GM18517 (cell line): ENCODE results near the gene VSIG10.
A peak's percentile ranks its signal among the peaks of the same experiment; 100 is the strongest.
"Not testable (repeated sequence)": the region's sequence is repeated elsewhere in the genome, so short reads cannot be mapped to it uniquely, and the experiment has no call there.

Source experiments
- ATAC-seq: cut with Tn5 transposase; IDR thresholded peaks from one replicate; pipeline ENCODE4 v1.9.1; 2021; ENCODE audit warnings: mild to moderate bottlenecking, moderate library complexity; ENCODE audit not compliant: unreplicated experiment

VSIG10 gene

DNA sequence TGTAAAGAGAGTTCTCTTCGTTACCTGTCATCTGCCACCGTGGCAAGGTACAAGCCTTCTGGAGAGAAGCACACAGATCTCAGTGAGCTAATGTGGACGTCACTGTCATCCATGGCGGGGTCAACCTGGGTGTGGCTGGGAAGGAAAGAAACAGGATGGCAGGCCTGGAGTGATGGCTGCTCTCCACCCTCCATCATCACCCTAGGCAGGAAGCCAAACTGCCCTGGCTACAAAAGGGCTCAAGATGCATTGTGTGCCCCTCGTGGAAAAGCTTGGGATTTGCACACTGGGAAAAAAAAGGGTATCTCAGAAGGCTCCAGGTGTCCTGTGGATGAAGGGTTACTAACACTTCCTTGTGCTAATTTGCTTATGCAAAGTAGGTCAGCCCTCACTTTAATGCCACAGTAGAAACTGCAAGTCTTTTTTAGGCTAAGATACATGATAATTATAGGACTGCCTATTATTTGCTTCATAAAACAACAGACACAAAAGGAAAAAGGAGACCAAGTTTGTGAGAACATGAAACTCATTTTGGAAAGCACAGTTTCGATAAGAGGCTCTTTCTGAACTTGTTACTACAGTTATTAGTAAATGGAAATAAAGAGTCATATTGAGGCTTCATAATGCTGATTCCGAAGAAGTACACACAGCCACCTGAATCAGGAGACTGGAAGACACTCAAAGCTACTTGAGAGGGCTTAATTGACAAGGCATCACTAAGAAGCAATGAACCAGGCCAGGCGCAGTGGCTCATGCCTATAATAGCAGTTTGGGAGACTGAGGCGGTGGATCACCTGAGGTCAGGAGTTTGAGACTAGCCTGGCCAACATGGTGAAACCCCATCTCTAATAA lies 68.4 kb downstream of the VSIG10 start:
- ATAC-seq: peak; percentile 79

DNA sequence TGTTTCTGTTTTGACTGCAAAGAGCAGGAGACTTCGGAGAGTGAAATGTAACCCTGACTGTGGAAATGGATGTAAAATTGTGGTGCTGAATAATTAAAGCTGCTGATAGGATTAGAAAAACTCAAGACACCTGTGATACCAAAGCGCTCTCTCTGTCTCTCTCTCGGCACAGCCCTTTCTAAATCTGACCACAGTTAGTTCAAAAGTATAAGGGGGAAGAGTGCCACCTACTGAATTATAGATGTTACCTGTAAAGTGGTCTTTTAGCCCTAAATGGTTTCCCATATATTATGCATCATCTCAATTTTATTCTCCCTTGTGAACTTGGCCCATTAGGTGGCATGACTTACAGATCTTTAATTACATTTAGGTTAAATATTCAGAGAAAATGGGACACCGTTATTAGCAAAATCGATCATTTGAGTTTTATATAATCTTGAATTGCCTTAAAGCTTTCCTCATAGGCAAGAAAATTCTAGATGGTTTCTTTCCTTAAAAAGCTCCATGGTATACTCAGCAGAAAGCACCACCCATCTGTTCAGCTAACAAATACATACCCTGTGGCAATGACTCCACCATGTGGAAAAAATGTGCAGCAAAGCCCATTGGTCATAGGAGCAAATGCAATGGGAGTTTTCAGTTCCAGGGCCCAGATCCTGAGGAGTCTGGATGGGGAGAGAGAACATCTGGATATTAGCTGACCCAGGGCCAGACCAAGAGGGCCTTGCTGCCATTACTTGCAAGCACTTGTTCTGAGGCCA lies 69.2 kb downstream of the VSIG10 start:
- ATAC-seq: no peak

DNA sequence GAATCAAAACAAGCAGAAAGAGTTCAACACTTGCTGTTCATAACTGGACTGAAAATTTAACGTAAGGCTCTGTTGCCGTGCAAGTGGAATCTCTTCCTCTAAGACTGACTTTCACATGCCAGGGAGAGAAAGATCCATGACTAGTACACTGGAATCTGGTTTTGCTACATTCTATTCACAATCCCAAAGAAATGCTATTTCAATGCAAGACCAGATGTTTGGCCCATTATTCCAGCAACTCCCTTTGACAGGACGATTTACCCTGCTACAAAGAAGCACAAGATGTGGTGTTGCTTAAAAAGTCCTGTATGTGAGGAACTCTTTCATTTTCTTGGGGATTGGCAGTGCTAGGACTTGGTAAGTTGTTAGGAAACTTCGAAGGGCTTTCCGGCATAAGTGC lies 69.9 kb downstream of the VSIG10 start:
- ATAC-seq: no peak

DNA sequence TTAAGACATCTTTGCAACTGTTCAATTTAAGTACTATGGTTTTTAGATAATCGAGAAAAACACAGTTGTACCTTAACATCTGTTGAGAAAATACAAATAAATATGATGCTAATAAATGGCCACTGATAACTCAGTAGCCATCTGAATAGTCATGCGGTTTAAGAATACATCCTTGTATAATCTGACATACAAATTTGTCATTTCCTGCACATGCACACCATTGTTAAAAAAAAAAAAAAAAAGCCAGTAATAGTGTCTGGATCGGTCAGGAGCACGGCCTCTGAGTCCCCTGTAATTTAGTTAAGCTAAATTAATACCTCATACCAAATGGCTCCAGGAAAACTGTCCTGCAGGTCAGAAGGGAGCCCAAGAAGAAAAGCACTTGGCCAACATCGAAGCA lies 70.5 kb downstream of the VSIG10 start:
- no peak for ATAC-seq

DNA sequence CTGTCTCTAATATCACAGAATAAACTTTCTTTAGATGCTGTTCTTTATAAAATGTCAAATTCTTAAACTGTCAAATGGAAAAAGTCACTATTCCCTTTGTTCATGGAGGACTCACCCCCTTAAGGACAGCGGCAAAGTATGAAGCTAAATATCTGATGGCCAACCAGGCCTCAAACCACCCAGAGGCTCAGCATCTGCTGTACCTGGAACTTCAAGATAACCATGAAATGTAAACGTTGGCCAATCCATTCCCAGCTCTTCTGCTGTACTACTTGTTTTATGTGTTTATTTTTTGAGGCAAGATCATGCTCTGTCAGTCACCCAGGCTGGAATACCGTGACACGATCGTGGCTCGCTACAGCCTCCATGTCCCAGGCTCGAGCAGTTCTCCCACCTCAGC lies 71.6 kb downstream of the VSIG10 start:
- no peak for ATAC-seq

DNA sequence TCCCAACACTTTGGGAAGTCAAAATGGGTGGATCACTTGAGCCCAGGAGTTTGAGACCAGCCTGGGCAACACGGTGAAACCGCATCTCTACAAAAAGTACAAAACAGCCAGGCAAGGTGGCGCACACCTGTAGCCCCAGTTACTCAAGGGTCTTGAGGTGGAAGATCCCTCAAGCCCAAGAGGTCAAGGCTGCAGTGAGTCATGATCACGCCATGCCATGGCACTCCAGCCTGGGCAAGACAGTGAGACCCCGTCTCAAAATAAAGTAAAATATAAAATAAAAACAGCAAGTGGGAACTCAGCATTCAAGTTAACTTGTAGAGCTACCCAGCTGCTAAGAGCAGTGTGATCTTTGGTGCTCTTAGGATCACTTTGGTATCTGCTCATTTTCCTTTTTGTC lies 74.6 kb downstream of the VSIG10 start:
- ATAC-seq: no peak

DNA sequence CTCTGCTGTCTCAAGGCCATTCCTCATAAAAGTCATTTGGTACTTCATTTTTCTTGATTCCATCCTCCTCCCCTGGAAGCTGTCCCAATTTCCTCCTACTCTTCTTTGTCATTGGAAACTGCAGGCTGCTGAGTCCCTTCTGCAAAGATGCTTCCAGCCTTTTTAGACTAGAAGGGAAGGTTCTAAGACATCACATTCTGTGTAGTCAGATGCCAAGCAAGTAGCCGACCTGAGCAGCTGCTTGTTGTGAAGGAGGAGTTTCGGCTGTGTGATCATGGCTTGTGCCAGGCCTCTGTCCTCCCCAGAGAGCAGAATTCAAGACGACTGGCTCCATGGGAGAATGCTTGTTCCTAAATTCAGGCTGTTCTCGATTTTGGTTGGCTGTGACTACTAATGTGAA lies 78.6 kb downstream of the VSIG10 start:
- no peak for ATAC-seq

DNA sequence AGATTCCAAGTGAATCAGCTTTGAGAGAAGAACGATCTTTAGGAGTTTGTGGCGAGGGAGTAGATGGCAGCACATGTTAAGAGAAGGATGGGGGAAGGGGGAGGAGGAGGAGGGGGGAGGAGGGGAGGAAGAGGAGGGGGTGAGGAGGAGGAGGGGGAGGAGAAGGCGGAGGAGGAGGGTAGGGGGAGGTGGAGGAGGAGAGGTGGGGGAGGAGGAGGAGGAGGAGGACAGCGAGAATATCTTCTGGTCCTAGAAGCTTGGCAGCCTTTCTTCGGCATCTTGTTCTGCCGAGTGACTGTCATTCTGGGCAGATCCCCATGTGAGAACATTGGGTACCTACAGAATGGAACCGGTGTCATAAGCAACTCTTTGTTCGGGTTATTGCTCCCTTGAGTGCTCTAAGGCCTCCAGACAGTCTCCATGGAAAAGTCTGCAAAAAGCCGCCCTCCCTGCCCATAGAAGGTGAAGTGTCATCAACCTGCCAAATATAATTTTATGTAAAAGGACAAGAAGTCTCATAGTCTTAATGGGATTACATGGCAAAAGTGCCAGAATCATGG lies 80.4 kb downstream of the VSIG10 start:
- no peak for ATAC-seq

DNA sequence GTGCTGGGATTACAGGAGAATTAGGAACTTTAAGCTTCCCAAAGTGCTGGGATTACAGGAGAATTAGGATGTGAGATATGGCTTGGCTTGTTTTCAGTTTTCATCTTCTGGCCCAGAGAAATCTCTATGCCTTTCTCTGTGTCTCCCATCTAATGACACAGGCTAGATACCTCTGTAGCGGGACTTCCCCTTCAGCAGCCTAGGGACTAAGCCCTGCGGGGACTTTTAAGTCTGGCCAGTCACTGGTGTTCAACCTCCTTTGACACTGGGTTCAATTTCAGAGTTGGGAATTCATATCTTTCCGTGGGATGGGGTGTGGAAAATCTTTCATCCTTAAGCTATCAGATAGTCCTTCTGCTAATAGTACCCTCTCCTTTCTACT lies 81.1 kb downstream of the VSIG10 start:
- no peak for ATAC-seq

DNA sequence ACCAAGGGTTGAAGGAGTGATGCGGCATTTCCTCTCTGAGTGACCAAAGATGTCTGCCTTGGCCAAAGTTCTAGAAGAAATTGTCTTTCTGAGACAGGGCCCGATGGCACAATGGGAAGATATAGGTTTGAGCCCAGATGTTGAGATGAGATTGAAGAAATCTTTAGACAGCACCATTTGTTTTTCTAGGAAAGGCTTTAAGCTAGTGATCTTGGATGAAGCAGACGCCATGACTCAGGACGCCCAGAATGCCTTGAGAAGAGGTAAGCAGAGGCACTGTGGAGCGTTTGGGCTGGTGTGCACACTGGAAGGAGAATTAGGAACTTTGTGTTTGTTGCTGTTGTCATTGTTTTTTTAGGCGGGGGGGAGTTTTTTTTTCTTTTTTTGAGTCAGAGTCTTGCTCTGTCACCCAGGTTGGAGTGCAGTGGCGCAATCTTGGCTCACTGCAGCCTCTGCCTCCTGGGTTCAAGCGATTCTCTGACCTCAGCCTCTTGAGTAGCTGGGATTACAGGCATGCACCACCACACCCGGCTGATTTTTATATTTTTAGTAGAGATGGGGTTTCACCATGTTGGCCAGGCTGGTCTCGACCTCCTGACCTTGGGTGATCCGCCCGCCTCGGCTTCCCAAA lies 81.6 kb downstream of the VSIG10 start:
- ATAC-seq: not testable (repeated sequence)

DNA sequence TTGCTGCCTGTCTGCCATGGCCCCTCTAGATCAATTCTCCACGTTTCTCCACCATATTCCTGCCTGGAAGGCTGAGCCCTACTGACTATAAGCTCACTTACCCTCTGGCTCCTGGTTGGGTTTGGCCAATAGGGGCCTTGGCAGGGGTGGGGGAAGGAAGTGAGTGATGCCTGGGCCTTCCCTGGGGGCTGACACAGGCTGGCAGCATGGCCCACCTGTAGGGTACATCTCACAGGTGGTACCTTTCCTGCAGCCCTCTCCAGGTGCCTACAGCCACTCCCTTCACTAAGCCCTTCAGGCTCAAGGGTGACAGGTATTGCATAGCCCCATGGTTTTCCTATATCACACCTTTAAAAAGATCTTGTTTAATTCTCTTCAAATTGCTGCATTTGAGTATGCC lies 83.8 kb downstream of the VSIG10 start:
- ATAC-seq: no peak

DNA sequence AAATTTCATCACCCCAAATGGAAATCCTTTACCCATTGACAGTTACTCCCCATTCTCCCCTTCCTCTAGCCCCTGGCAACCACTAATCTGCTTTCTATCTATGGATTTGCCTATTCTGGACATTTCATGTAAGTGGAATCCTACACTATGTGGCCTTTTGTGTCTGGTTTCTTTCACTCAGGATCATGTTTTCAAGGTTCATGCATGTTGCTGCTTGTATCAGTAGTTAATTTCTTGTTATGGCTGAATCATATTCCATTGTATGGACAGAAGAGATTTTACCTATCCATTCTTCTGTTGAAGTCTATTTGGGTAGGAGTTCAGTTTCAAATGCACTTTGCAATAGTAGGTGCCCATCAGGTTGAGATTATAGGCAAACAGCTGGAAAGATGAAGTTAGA lies 85.9 kb downstream of the VSIG10 start:
- no peak for ATAC-seq

DNA sequence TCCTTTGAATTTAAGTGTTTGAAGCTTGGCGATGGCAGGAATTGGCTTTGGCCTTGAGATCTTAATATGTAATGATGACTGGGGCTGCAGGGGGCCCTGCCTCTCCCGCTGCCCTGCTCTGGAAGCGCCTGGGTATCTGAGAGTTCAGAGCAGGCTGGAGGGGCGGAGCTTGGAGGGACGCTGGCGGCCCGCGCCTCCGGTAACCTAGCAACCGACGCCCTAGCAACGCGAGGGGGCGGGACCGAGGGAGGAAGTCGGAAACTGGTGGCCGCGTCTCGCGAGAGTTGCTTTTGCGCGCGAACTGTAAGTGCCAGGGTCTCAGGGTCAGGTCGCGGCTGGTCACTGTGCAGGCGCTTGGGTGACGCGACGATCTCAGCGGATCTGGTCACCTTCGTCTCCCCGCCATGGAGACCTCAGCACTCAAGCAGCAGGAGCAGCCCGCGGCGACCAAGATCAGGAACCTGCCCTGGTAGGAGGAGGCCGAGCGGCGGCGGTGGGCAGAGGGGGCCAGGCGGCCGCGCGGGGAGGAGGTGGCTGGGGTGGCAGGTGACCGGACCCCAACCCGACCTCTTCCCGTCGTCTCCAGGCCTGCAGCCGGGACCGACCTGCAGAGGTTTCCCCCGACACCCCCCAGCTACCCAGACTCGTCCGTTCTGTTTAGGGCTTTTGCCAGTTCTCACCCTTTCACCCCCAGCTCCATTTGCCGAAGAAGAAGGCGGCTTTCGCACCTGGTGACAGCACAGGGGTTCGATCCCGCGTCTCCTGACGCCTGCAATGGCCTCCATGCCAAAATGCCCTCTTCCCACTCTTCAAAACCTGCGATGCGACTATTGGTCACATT lies 87.2 kb downstream of the VSIG10 start, which contains the start of gene RFC5:
Gene RFC5, plus strand, starts transcription at position 280 of the 841 bp plus-strand sequence. Its CDS starts 125 bp downstream, at position 405.
- ATAC-seq: peak; percentile 96

DNA sequence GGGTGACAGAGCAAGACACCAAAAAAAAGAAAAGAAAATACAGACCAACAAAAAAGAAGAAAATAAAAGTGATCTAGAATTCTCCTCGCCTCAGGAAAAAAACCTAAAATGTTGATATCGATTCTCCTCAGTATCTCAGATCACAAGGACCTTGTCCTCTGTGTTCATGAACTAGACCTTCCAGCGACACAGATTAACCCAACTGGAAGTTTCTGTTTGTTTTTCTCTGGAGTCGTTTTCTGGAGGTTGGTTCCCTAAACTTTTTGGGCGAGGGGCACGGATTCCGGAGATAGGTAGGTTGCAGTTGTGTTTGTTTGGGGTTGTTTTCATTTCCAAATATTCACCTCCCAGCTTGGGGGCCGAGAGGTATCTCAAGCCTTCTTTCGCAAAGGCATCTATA lies 87.9 kb downstream of the VSIG10 start:
- no peak for ATAC-seq

DNA sequence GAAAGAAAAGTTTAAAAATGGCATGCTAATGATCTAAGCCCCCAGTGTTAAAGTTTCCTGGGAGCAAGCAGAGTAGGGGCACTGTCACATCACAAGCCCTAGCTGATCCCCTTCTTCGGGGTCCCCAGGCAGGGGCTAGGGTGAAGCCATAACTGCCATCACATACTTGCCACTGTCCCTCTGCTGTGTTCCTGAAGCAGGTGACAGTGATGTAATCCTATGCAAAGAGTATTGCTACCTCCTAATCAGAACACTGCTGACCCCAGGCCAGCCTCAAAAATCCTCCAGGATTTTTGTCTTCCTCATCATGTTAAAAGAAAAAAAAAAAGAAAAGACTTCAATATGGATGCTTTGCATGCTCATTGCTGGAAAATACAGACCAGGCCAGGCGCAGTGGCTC lies 88.5 kb downstream of the VSIG10 start:
- no peak for ATAC-seq
